Effector memory CD4-positive, alpha-beta T cell (primary cell): ENCODE data around the gene INVS.
"Not testable (repeated sequence)": the region's sequence is repeated elsewhere in the genome, so short reads cannot be mapped to it uniquely, and the experiment has no call there.

Experiments used
- DNase-seq, 3 donors: peaks; one replicate each; pipeline ENCODE4 v3.0.0-alpha.2; 2020
- H3K27ac ChIP-seq: 2 replicates; pipeline ENCODE4 v1.7.0; 2013; ENCODE audit warnings: mild to moderate bottlenecking, low read length, moderate library complexity; ENCODE audit not compliant: insufficient read depth, poor library complexity, severe bottlenecking
- H3K27me3 ChIP-seq: replicated peaks from 2 replicates; pipeline ENCODE4 v1.7.0; 2013; ENCODE audit warnings: mild to moderate bottlenecking, low read length; ENCODE audit not compliant: insufficient read depth, control insufficient read depth, poor library complexity, severe bottlenecking
- H3K36me3 ChIP-seq: 2 replicates; pipeline ENCODE4 v1.7.0; 2013; ENCODE audit warnings: mild to moderate bottlenecking, low read length, moderate library complexity; ENCODE audit not compliant: control insufficient read depth, insufficient read depth
- H3K4me1 ChIP-seq: 2 replicates; pipeline ENCODE4 v1.7.0; 2013; ENCODE audit warnings: low read length, mild to moderate bottlenecking; ENCODE audit not compliant: control insufficient read depth, insufficient read depth, poor library complexity, severe bottlenecking
- H3K4me3 ChIP-seq: 2 replicates; pipeline ENCODE4 v1.7.0; 2013; ENCODE audit warnings: low read length, low read depth, mild to moderate bottlenecking; ENCODE audit not compliant: insufficient read depth, poor library complexity, severe bottlenecking
- H3K9me3 ChIP-seq: 2 replicates; pipeline ENCODE4 v1.7.0; 2013; ENCODE audit warnings: mild to moderate bottlenecking, low read length, moderate library complexity; ENCODE audit not compliant: control insufficient read depth

Gene INVS

DNA sequence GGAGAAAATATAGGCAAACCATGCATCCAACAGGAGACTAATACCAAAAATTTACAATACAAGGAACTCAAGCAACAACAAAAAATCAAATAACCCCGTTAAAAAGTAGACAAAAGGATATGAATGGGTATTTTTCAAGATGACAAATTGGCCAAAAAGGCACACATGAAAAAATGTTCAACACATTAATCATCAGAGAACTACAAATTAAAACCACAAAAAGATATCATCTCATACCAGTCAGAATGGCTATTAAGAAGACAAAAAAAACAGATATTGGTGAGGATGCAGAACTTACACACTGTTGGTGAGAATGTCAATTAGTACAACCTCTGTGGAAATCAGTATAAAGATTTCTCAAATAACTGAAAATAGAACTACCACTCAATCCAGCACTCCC is 218.7 kb downstream of the INVS start:
- no peaks in the 10 kb centered on the region for H3K9me3 ChIP-seq
- no peaks in the 10 kb centered on the region for H3K4me1 ChIP-seq
- H3K36me3 ChIP-seq: peaks cover 12% of the 10 kb centered on the region
- no peak for DNase-seq
- H3K27ac ChIP-seq: no peak overlapping the region
- no peak overlapping the region for H3K4me3 ChIP-seq
- no peaks in the 10 kb centered on the region for H3K27me3 ChIP-seq

DNA sequence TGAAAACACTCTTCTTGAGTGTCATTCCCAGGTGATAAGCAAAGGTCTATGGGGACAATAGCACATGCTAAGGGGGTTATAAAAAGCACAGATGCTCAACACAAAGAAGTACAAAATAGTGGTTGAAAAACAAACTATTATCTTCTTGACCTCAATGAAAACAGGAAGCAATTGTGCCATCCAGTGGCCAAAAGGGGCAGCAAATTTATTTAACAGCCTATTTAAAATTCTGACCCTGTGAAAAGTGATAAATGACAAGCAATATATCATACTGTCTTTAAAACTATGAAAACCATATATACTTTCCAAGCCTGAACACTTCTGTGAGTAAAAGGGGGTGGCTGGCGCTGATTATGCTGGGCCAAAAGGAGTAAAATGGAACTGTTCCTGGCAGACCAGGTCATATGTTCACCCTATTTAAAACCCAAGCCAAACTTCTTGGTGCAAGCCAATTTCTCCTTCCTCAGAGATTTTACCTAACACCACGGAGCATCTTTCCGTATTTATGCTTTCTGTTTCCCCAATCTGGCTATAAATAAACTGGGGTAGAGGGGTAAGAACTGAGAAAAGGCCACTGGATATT is 224.0 kb downstream of the INVS start:
- no peaks in the 10 kb centered on the region for H3K4me1 ChIP-seq
- no peak overlapping the region for H3K27ac ChIP-seq
- no peaks in the 10 kb centered on the region for H3K27me3 ChIP-seq
- H3K4me3 ChIP-seq: no peak overlapping the region
- H3K36me3 ChIP-seq: peaks cover 14% of the 10 kb centered on the region
- H3K9me3 ChIP-seq: no peaks in the 10 kb centered on the region
- DNase-seq: peak in 1 of 3 donors; percentile 4

DNA sequence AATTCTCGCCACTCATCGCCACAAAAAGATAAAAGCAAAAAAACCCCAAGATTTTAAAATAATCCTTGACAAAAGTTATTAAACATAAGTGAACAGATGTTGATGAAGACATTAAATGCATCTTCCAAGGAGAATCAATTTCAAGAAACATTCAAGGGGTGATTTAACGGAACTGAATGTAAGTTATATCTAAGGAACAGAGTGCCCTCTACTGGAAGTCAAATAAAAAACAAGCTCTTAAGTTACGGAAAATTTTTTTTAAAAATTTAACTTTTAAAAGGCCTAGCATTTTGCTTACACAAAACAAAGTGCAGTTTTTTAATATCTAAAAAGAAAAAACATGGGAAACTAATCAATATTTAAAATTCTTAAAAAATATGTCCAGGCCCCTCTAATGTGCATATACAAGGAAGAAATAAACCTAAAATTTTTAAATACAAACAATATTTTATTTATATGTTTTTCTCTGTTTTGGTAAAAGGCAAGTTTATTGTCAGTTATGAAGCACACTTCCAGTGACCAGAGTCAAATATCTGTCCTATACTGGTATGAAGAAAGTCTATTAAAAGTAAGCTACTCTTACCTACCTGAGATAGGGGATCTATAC is 225.7 kb downstream of the INVS start:
- Histone ChIP-seq H3K27ac (no peak overlapping the region), H3K4me3 (no peak overlapping the region), H3K4me1 (no peaks in the 10 kb centered on the region), H3K27me3 (no peaks in the 10 kb centered on the region), H3K9me3 (no peaks in the 10 kb centered on the region), H3K36me3 (peaks cover 18% of the 10 kb centered on the region)
- DNase-seq: no peak

DNA sequence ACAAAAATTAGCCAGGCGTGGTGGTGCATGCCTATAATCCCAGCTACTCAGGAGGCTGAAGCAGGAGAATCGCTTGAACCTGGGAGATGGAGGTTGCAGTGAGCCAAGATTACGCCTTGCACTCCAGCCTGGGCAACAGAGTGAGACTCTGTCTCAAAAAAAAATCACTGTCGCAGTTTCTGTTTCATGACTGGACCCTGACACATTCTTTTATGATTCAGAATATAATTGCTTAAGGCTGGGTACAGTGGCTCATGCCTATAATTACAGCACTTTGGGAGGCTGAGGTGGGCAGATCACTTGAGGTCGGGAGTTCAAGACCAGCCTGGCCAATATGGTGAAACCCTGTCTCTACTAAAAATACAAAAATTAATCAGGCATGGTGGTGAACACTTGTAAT is 239.7 kb downstream of the INVS start:
- H3K27me3 ChIP-seq, DNase-seq, H3K4me1 ChIP-seq, H3K4me3 ChIP-seq, H3K9me3 ChIP-seq, H3K27ac ChIP-seq: not testable (repeated sequence)
- H3K36me3 ChIP-seq: peaks cover 10% of the 10 kb centered on the region

DNA sequence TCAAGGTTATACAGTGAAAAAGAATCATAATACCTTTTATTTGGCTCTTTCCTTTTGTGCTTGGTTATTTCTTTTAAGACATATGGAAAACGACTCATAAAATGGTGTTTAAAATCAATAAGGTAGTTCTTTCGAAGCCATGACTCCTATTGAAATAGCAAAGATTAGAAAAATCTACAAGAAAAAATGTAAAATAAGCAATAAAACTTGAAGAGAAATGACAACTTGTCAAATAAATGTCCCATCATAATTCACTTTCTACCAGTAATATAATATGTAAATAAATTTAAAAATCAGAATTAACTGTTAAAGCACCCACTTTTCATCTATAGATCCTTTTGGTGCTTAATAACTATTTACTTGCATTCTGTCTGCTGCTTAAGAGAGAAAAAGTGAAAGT is 241.2 kb downstream of the INVS start:
- H3K4me1 ChIP-seq: no peaks in the 10 kb centered on the region
- no peak for DNase-seq
- peaks cover 10% of the 10 kb centered on the region for H3K36me3 ChIP-seq
- no peak overlapping the region for H3K27ac ChIP-seq
- H3K4me3 ChIP-seq: no peak overlapping the region
- H3K27me3 ChIP-seq: no peaks in the 10 kb centered on the region
- no peaks in the 10 kb centered on the region for H3K9me3 ChIP-seq

DNA sequence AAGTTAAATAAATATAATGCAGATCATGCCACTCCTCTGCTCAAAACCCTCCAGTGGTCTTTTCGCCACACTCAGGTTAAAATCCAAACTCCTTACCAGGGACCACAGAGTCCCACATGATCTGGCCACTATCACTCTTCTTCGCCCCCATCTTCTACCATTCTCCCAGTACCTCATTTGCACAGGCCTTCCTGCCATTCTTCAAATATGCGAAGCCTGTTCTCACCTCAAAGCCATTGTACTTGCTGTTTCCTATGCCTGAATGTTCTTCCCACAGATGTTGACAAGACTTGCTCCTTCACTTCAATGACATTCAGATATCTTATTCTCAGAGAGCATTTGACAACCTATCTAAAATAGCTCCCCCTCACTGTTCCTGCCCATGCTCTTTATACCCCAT is 242.8 kb downstream of the INVS start:
- no peak for DNase-seq
- Histone ChIP-seq H3K4me1 (no peaks in the 10 kb centered on the region), H3K27ac (no peak overlapping the region), H3K9me3 (no peaks in the 10 kb centered on the region), H3K27me3 (no peaks in the 10 kb centered on the region), H3K36me3 (peaks cover 17% of the 10 kb centered on the region), H3K4me3 (no peak overlapping the region)

DNA sequence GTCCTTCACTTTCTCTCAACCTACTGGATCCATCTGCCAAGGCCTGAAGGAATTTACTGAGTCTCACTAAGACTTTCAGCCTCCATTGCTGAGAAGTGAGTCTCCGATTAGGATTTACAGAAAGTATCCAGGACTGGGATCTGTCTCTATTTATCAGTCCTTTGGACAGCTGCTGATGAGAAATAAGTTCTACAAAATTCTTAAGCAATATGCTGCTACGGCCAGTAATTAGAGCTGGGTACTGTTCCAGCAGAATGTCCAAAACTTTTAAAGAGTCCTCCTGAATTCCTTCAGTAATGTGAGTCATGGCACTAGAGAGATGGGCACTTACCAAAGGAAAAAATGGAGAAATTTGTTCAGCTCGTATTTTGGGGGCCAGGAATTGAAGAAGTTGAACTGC is 247.8 kb downstream of the INVS start:
- H3K27me3 ChIP-seq: no peaks in the 10 kb centered on the region
- H3K4me3 ChIP-seq: no peak overlapping the region
- no peaks in the 10 kb centered on the region for H3K9me3 ChIP-seq
- peaks cover 8% of the 10 kb centered on the region for H3K36me3 ChIP-seq
- no peak overlapping the region for H3K27ac ChIP-seq
- no peaks in the 10 kb centered on the region for H3K4me1 ChIP-seq
- no peak for DNase-seq

DNA sequence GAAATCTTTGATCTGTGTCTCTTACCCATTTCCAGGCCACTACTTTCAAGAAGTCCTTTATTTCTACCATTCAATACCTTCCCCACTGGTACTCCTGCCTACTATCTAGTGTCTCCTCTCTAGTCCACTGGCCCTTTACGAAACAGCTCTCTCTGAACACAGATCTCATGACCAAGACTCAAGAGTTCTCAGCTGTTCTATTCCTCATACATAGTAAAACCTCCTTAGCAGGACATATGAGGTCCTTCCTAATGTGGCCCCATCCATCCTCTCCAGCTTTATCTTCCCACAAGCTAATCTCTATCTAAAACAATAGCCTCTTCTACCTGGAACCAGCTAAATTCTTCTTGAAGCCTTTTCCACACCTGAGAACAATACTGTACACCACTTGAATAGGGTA is 251.1 kb downstream of the INVS start:
- Histone ChIP-seq H3K27ac (no peak overlapping the region), H3K4me1 (no peaks in the 10 kb centered on the region), H3K9me3 (no peaks in the 10 kb centered on the region), H3K36me3 (peaks cover 8% of the 10 kb centered on the region), H3K4me3 (no peak overlapping the region), H3K27me3 (no peaks in the 10 kb centered on the region)
- no peak for DNase-seq
